Measurements from ENCODE around the gene AHNAK2.

DNA sequence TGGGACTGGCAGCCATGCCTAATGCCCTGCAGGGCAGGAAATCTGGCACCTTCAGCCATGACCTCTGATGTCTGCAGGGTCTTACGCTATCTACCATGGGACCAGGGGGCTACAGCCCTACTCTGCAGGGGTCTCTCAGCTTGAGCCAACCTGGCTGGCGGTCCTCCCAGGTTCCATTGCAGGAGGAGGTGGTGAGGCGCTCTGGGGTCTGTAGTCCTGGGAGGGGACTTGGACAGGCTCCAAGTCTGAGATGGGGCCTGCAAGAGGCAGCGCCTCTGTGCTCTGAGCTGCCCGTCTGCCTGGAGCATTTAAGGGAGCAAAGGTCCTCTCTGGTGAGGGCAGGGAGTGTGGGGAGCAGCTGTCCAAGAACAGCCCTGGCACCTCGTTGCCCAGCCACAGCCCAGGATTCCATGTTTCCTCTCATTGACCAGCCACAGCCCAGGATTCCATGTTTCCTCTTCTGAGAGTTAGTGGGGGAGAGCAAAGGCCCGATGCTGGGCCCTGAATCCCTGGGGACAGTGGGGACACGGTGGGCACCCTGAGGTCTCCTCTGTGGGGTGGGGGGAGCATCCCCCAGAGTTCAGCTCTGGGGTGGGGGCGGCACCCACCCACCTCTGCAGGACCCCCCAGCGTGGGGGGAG, 52.8 kb downstream of the AHNAK2 start:
- TF ChIP-seq, protein P1, sequence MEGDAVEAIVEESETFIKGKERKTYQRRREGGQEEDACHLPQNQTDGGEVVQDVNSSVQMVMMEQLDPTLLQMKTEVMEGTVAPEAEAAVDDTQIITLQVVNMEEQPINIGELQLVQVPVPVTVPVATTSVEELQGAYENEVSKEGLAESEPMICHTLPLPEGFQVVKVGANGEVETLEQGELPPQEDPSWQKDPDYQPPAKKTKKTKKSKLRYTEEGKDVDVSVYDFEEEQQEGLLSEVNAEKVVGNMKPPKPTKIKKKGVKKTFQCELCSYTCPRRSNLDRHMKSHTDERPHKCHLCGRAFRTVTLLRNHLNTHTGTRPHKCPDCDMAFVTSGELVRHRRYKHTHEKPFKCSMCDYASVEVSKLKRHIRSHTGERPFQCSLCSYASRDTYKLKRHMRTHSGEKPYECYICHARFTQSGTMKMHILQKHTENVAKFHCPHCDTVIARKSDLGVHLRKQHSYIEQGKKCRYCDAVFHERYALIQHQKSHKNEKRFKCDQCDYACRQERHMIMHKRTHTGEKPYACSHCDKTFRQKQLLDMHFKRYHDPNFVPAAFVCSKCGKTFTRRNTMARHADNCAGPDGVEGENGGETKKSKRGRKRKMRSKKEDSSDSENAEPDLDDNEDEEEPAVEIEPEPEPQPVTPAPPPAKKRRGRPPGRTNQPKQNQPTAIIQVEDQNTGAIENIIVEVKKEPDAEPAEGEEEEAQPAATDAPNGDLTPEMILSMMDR (IDR thresholded peaks at IDR 0.05): no peak
- TF ChIP-seq ZFX (IDR thresholded peaks at IDR 0.05; ENCODE audit: borderline replicate concordance): no peak

Measured in 22Rv1 (cell line).